Measurements from ENCODE around the gene C1orf21. TPM values are rescaled to one million over a fixed set of nuclear protein-coding genes. Genes with fewer than 3 reads are reported as not detected.

Gene C1orf21
- total RNA-seq, 1 donor: 17.0 TPM

DNA sequence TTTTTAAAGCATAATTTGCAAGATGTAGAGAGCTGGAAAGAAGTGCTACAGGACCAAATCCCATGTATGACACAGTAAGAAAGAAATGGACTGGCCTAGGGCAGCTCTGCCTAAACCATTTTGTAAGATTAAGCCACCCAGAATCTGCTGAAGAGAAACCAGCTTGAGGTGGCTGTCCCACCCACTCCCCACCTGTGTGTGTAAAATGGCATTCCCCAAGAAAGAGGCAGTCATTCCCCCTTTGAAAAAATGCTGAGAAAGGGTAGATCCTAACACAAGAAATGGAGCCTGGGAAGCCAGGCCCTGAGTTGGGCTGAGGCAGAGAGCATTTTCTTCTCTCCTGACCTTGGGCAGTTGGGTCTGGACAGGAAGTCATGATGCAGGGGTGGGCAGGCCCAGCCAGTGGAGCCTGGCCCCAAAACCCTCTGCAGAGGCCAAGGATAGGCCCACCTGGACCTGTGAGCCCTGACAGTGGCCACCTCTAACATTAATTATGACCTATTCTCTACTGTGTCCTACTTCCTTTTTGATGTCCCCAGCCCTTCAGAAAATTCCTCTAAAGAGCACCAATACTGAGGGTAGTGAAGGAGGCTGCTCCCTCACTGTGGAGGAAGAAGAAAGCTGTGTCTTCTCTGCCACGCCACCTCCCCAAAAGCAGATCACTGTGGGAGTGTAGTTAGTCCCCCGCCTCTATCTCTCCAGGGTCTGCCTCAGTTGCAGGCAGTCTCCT is 273.8 kb downstream of the C1orf21 start:
- no peak overlapping the region for H3K27ac ChIP-seq (ENCODE audit: low read depth, low read length)
- H3K4me3 ChIP-seq (ENCODE audit: insufficient read depth, low read length): no peak overlapping the region
- no peaks in the 10 kb centered on the region for H3K36me3 ChIP-seq (ENCODE audit: insufficient read depth, low read length)
- H3K79me2 ChIP-seq (ENCODE audit: insufficient read depth, low read length): no peaks in the 10 kb centered on the region
- TF ChIP-seq, protein P1, sequence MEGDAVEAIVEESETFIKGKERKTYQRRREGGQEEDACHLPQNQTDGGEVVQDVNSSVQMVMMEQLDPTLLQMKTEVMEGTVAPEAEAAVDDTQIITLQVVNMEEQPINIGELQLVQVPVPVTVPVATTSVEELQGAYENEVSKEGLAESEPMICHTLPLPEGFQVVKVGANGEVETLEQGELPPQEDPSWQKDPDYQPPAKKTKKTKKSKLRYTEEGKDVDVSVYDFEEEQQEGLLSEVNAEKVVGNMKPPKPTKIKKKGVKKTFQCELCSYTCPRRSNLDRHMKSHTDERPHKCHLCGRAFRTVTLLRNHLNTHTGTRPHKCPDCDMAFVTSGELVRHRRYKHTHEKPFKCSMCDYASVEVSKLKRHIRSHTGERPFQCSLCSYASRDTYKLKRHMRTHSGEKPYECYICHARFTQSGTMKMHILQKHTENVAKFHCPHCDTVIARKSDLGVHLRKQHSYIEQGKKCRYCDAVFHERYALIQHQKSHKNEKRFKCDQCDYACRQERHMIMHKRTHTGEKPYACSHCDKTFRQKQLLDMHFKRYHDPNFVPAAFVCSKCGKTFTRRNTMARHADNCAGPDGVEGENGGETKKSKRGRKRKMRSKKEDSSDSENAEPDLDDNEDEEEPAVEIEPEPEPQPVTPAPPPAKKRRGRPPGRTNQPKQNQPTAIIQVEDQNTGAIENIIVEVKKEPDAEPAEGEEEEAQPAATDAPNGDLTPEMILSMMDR (IDR thresholded peaks at IDR 0.05; ENCODE audit: extremely low read depth, low read depth, low read length): no peak
- H3K9me3 ChIP-seq (ENCODE audit: low read depth, low read length): no peaks in the 10 kb centered on the region
- peaks cover 5% of the 10 kb centered on the region for H3K4me1 ChIP-seq (ENCODE audit: insufficient read depth, low read length)
- peak overlapping the region; percentile 7 for H2AFZ ChIP-seq (ENCODE audit: low read length)
- H4K20me1 ChIP-seq (ENCODE audit: insufficient read depth, low read length): no peaks in the 10 kb centered on the region
- peaks cover 4% of the 10 kb centered on the region for H3K27me3 ChIP-seq (ENCODE audit: insufficient read depth, low read length)
- DNase-seq (ENCODE audit: insufficient read length, low spot score, missing footprints): no peak
- no peak overlapping the region for H3K4me2 ChIP-seq (ENCODE audit: insufficient read depth, low read length)

DNA sequence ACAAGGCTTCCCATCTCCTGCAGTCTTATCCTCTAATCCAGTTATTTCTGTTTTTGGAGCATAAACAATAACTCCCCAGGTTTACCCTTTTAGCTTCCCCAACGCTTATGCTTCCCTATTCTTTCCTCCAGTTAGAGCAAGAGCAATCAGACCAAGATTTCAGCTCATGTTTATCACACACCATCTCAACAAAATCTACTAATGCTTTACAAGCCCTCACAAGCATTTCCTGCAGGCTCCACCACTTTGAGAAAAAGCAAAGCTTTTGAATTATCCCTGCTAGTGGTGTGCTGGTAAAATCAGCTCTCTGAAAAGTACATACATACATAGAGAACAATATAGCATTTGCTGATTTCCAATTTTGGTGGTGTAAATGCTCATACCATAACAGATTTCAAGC is 275.0 kb downstream of the C1orf21 start:
- Histone ChIP-seq H3K4me2 (ENCODE audit: insufficient read depth, low read length) (no peak overlapping the region), H3K27me3 (ENCODE audit: insufficient read depth, low read length) (peaks cover 4% of the 10 kb centered on the region), H4K20me1 (ENCODE audit: insufficient read depth, low read length) (no peaks in the 10 kb centered on the region), H3K27ac (ENCODE audit: low read depth, low read length) (no peak overlapping the region), H3K79me2 (ENCODE audit: insufficient read depth, low read length) (no peaks in the 10 kb centered on the region), H3K4me1 (ENCODE audit: insufficient read depth, low read length) (peaks cover 5% of the 10 kb centered on the region), H3K36me3 (ENCODE audit: insufficient read depth, low read length) (no peaks in the 10 kb centered on the region), H2AFZ (ENCODE audit: low read length) (no peak overlapping the region), H3K9me3 (ENCODE audit: low read depth, low read length) (no peaks in the 10 kb centered on the region), H3K4me3 (ENCODE audit: insufficient read depth, low read length) (no peak overlapping the region)
- TF ChIP-seq, protein P1 (IDR thresholded peaks at IDR 0.05; ENCODE audit: extremely low read depth, low read depth, low read length): no peak
- DNase-seq (ENCODE audit: insufficient read length, low spot score, missing footprints): no peak

DNA sequence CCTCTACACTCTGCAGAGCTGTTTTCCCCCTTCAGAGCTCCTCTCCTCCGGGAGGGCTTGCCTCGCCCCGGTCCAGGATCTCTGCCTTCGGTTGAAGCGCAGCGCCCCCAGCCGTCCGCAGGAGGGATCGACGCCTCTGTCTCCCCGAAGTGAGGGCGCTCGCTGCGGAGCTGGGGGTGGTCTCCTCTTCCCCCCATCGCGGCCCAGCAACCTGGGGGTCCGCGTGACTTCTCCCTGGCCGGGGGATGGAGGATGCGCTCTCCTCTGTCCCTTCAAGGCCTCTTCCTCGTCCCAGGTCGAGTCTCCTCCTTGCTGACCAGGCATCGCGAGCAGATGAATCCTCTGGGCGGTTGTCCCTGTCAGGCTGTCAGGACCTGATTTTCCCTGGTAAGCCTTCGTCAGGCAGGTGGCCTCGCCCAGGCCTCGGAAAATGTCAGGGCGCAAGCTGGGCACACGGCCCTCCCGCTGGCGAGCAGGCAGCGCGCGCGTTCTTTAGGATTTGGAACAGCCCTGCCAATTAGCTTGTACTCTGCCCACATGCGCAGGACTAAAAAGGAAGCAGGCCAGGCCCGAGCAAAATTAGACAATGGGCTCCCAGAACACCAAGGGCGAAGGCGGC is 277.3 kb downstream of the C1orf21 start:
- TF ChIP-seq, protein P1 (IDR thresholded peaks at IDR 0.05; ENCODE audit: extremely low read depth, low read depth, low read length): peak; percentile 87
- H3K27me3 ChIP-seq (ENCODE audit: insufficient read depth, low read length): peaks cover 12% of the 10 kb centered on the region

DNA sequence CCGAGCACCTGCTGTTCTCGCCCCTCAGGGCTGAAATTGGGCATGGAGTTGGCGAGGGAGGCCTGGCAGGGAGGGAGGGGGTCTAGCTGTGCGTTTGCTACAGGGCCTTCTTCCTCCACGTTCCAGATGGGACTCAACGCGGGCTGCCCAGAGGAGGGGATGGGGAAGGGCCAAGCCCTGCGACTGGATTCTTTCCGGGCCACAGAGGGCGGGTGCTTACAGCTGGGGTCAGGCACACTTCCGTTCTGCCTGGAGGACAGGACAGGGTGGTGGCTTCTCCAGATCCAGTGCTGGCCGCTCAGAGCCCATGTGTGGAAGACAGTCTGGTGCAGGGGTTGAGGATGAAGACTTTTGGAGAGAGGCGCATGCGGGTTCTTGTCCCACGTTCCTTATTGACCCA is 277.8 kb downstream of the C1orf21 start:
- H3K36me3 ChIP-seq (ENCODE audit: insufficient read depth, low read length): no peaks in the 10 kb centered on the region
- no peak for DNase-seq (ENCODE audit: insufficient read length, low spot score, missing footprints)
- H3K27ac ChIP-seq (ENCODE audit: low read depth, low read length): no peak overlapping the region

More for the DNA sequence above, 277.3 kb downstream of the C1orf21 start:
- no peaks in the 10 kb centered on the region for H3K36me3 ChIP-seq (ENCODE audit: insufficient read depth, low read length)
- peak overlapping the region; percentile 97 for H2AFZ ChIP-seq (ENCODE audit: low read length)
- no peaks in the 10 kb centered on the region for H3K9me3 ChIP-seq (ENCODE audit: low read depth, low read length)
- no peaks in the 10 kb centered on the region for H3K79me2 ChIP-seq (ENCODE audit: insufficient read depth, low read length)
- H3K4me3 ChIP-seq (ENCODE audit: insufficient read depth, low read length): peak overlapping the region; percentile 70
- DNase-seq (ENCODE audit: insufficient read length, low spot score, missing footprints): peak; percentile 89
- no peaks in the 10 kb centered on the region for H4K20me1 ChIP-seq (ENCODE audit: insufficient read depth, low read length)
- H3K4me2 ChIP-seq (ENCODE audit: insufficient read depth, low read length): peak overlapping the region; percentile 94
- H3K4me1 ChIP-seq (ENCODE audit: insufficient read depth, low read length): peaks cover 5% of the 10 kb centered on the region
- no peak overlapping the region for H3K27ac ChIP-seq (ENCODE audit: low read depth, low read length)

More for the DNA sequence above, 277.8 kb downstream of the C1orf21 start:
- TF ChIP-seq, protein P1 (IDR thresholded peaks at IDR 0.05; ENCODE audit: extremely low read depth, low read depth, low read length): no peak
- Histone ChIP-seq H3K4me3 (ENCODE audit: insufficient read depth, low read length) (no peak overlapping the region), H3K4me2 (ENCODE audit: insufficient read depth, low read length) (peak overlapping the region; percentile 94), H3K9me3 (ENCODE audit: low read depth, low read length) (no peaks in the 10 kb centered on the region), H3K27me3 (ENCODE audit: insufficient read depth, low read length) (peaks cover 13% of the 10 kb centered on the region), H3K4me1 (ENCODE audit: insufficient read depth, low read length) (peaks cover 5% of the 10 kb centered on the region), H4K20me1 (ENCODE audit: insufficient read depth, low read length) (no peaks in the 10 kb centered on the region), H3K79me2 (ENCODE audit: insufficient read depth, low read length) (no peaks in the 10 kb centered on the region), H2AFZ (ENCODE audit: low read length) (peak overlapping the region; percentile 97)
